OCI-LY3 (cell line): Measurements from ENCODE around the gene SDHAF1.

Source experiments
- EZH2phosphoT487 ChIP-seq: fragments of 200-600 bp; shearing (Covaris generic); IDR thresholded peaks from 2 replicates; pipeline ENCODE4 v1.6.1; 2018; ENCODE audit warnings: antibody characterized with exemption, mixed run types, low read depth
- TF ChIP-seq, protein P1 (sequence below): fragments of 200-600, 300-600 bp; sonication (generic); IDR thresholded peaks from 2 replicates; pipeline ENCODE4 v1.5.1; 2014; ENCODE audit warnings: antibody characterized with exemption, low read length, low read depth

GRCh38 chr19:36006955-36007354 lies 12.0 kb downstream of the SDHAF1 start:
- TF ChIP-seq, protein P1, sequence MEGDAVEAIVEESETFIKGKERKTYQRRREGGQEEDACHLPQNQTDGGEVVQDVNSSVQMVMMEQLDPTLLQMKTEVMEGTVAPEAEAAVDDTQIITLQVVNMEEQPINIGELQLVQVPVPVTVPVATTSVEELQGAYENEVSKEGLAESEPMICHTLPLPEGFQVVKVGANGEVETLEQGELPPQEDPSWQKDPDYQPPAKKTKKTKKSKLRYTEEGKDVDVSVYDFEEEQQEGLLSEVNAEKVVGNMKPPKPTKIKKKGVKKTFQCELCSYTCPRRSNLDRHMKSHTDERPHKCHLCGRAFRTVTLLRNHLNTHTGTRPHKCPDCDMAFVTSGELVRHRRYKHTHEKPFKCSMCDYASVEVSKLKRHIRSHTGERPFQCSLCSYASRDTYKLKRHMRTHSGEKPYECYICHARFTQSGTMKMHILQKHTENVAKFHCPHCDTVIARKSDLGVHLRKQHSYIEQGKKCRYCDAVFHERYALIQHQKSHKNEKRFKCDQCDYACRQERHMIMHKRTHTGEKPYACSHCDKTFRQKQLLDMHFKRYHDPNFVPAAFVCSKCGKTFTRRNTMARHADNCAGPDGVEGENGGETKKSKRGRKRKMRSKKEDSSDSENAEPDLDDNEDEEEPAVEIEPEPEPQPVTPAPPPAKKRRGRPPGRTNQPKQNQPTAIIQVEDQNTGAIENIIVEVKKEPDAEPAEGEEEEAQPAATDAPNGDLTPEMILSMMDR = no peak
- no peak for TF ChIP-seq EZH2phosphoT487
